ENCODE measurements around the gene RICTOR.

GRCh38 chr5:39074017-39074814 is at the start of gene RICTOR:
- TF ChIP-seq CTCF (IDR thresholded peaks at IDR 0.05) (no peak), POLR2A (IDR thresholded peaks at IDR 0.05) (no peak), POLR2AphosphoS5 (IDR thresholded peaks at IDR 0.05) (peak; percentile 76 to 96 (median 90)), EP300 (IDR thresholded peaks at IDR 0.05) (no peak)
